Ovary (tissue), 9 donors: ENCODE results near the gene SDCCAG8. TPM values are rescaled to one million over a fixed set of nuclear protein-coding genes. Genes with fewer than 3 reads are reported as not detected.

Source experiments
- DNase-seq, 5 donors: peaks; one replicate each; pipeline ENCODE4 v3.0.0-alpha.2; 2019 to 2020
- H3K27ac ChIP-seq, 2 donors: fragments of 200-600 bp; one replicate each; pipeline versions ENCODE4 v1.5.1 to v1.8.0; 2019 to 2022
- H3K27me3 ChIP-seq: fragments of 200-600 bp; one replicate; pipeline ENCODE4 v1.8.0; 2022
- H3K36me3 ChIP-seq: fragments of 200-600 bp; sonication (generic); one replicate; pipeline ENCODE4 v1.5.1; 2019
- H3K4me1 ChIP-seq: one replicate; pipeline ENCODE4 v1.8.1; 2013; ENCODE audit warnings: mild to moderate bottlenecking, moderate library complexity; ENCODE audit not compliant: insufficient read depth
- H3K4me3 ChIP-seq: fragments of 200-600 bp; sonication (generic); one replicate; pipeline ENCODE4 v1.5.1; 2017
- H3K9me3 ChIP-seq, 2 donors: fragments of 200-600 bp in 1 of 2; sonication (generic) in 1 of 2; one replicate each; pipeline versions ENCODE4 v1.5.1 to v1.8.1; 2013 to 2019; ENCODE audit warnings: mild to moderate bottlenecking in 1 of 2, moderate library complexity in 1 of 2
- CTCF ChIP-seq, 3 donors: fragments of 450-650 bp in 2 of 3; fragments of 200-600 bp in 1 of 3; IDR thresholded peaks; one replicate each; pipeline versions ENCODE4 v1.5.1 to v1.8.0; 2016 to 2022; ENCODE audit warnings: antibody characterized with exemption in 3 of 3, mild to moderate bottlenecking in 1 of 3
- EP300 ChIP-seq: sonication (generic); formaldehyde crosslinking; IDR thresholded peaks from one replicate; pipeline ENCODE4 v1.6.1; 2017; ENCODE audit warnings: antibody characterized with exemption
- POLR2A ChIP-seq: fragments of 450-650 bp; IDR thresholded peaks from one replicate; pipeline ENCODE4 v1.6.1; 2017; ENCODE audit warnings: antibody characterized with exemption, mild to moderate bottlenecking, moderate library complexity
- WGBS, 3 donors: extraction: QIAGEN DNeasy Blood & Tissue Kit in 1 of 3; methylation state at CpG; one replicate each; pipeline versions ENCODE4 v1.1.5 to v1.1.7; 2013 to 2017; 5-methylcytosine and 5-hydroxymethylcytosine counted together
- intact Hi-C, 4 donors: fragments of 100-400 bp; cut with DNase I; formaldehyde crosslinking; loops; one replicate each; pipeline versions ENCODE4 v1.11.0 to v1.15.1; 2022 to 2023
- polyA plus RNA-seq, 2 donors: library from polyadenylated mRNA; stranded (reverse); fragments of 200-250 nt in 1 of 2; fragments of 350-450 nt in 1 of 2; fragmentation: Illumina TruSeq in 1 of 2; extraction: RNeasy Lipid Tissue Mini Kit (QIAGEN cat#74804) in 1 of 2; gene quantifications; one replicate each; pipeline ENCODE4 v1.2.3, GENCODE V29; 2013 to 2014
- total RNA-seq, 7 donors: library from RNA; depleted of rRNA in 2 of 7; stranded (reverse); fragments of >200 nt in 2 of 7; fragmentation: NEBNext Ultra II Directional in 3 of 7; extraction: Animal tissue kit (Norgen Biotek cat#: 25700) in 3 of 7; gene quantifications; one replicate each; pipeline versions ENCODE4 v1.1.0 to v1.2.4, GENCODE V29; 2016 to 2023
- donor health status: DM: no; HTN: no; CAD: no; lungs with moderate emphysema.
- donor health status: DM: no; HTN: no; CAD: no.
- donor health status: Bipolar disorder and iron deficiency.
- donor health status: DM: yes; HTN: yes; CAD: no.
- donor health status: DM: no; HTN: no; CAD: no.
- donor health status: DM: yes; HTN: yes; CAD: no.

The SDCCAG8 gene
- total and polyA plus RNA-seq, 9 donors: 19.8 to 45.9 (median 30.6) TPM

GRCh38 chr1:243217349-243217748 is 38.5 kb upstream of the SDCCAG8 start:
- no peak for TF ChIP-seq EP300
- no peak for TF ChIP-seq CTCF (IDR thresholded peaks at IDR 0.05)
- no peak for TF ChIP-seq POLR2A
- WGBS, 3 donors: 80 to 92% (median 90%) methylated on average over 2 of the region's 2 CpGs
- intact Hi-C loops: no loop called here

GRCh38 chr1:243218059-243218458 is 37.8 kb upstream of the SDCCAG8 start:
- Histone ChIP-seq H3K4me3 (no peak overlapping the region), H3K9me3 (no peaks in the 10 kb centered on the region), H3K36me3 (no peaks in the 10 kb centered on the region), H3K27ac (no peak overlapping the region), H3K4me1 (no peaks in the 10 kb centered on the region), H3K27me3 (no peaks in the 10 kb centered on the region)
- no peak for DNase-seq
- TF ChIP-seq POLR2A: no peak
- TF ChIP-seq CTCF (IDR thresholded peaks at IDR 0.05): no peak
- TF ChIP-seq EP300: no peak
- intact Hi-C loops: no loop called here

More at GRCh38 chr1:243217349-243217748, 38.5 kb upstream of the SDCCAG8 start:
- Histone ChIP-seq H3K27ac (no peak overlapping the region), H3K36me3 (no peaks in the 10 kb centered on the region), H3K9me3 (no peaks in the 10 kb centered on the region), H3K4me3 (no peak overlapping the region), H3K27me3 (no peaks in the 10 kb centered on the region), H3K4me1 (no peaks in the 10 kb centered on the region)
- DNase-seq: no peak

- Histone ChIP-seq H3K36me3 (no peaks in the 10 kb centered on the region), H3K27me3 (no peaks in the 10 kb centered on the region), H3K4me3 (no peak overlapping the region), H3K27ac (no peak overlapping the region), H3K4me1 (peaks cover 2% of the 10 kb centered on the region), H3K9me3 (no peaks in the 10 kb centered on the region)
- DNase-seq: no peak
- 94 to 96% (median 95%) methylated on average over 2 of the region's 2 CpGs for WGBS, 3 donors
- TF ChIP-seq CTCF (IDR thresholded peaks at IDR 0.05) (no peak), POLR2A (no peak), EP300 (no peak)
- intact Hi-C loops: no loop called here
Observed at GRCh38 chr1:243227622-243228021, 28.2 kb upstream of the SDCCAG8 start.

- Histone ChIP-seq H3K4me1 (peaks cover 5% of the 10 kb centered on the region), H3K4me3 (no peak overlapping the region), H3K27ac (no peak overlapping the region), H3K9me3 (no peaks in the 10 kb centered on the region), H3K27me3 (no peaks in the 10 kb centered on the region), H3K36me3 (no peaks in the 10 kb centered on the region)
- no peak for DNase-seq
- 94 to 97% (median 96%) methylated on average over 1 of the region's 1 CpG for WGBS, 3 donors
- intact Hi-C loops: no loop called here
- TF ChIP-seq EP300 (no peak), POLR2A (no peak), CTCF (IDR thresholded peaks at IDR 0.05) (no peak)
Observed at GRCh38 chr1:243229526-243229925, 26.3 kb upstream of the SDCCAG8 start.

- Histone ChIP-seq H3K4me1 (peaks cover 5% of the 10 kb centered on the region), H3K4me3 (no peak overlapping the region), H3K36me3 (no peaks in the 10 kb centered on the region), H3K27me3 (no peaks in the 10 kb centered on the region), H3K9me3 (no peaks in the 10 kb centered on the region), H3K27ac (no peak overlapping the region)
- no peak for DNase-seq
- intact Hi-C loops: no loop called here
- TF ChIP-seq CTCF (IDR thresholded peaks at IDR 0.05): no peak
- no peak for TF ChIP-seq EP300
- no peak for TF ChIP-seq POLR2A
Observed at GRCh38 chr1:243230914-243231313, 24.9 kb upstream of the SDCCAG8 start.
